Astrocyte (in vitro differentiated cells and primary cell): Measurements from ENCODE around the gene TULP4. TPM values are rescaled to one million over a fixed set of nuclear protein-coding genes. Genes with fewer than 3 reads are reported as not detected.

Experiments
- DNase-seq: peaks from one replicate; pipeline ENCODE4 v3.0.0-alpha.2; 2010; ENCODE audit warnings: low read depth
- FAIRE-seq: peaks from 2 replicates; lab custom pipeline; 2011; peaks lifted over from hg19 to GRCh38; lab: Jason Lieb, UNC
- H2AFZ ChIP-seq: 2 replicates; pipeline ENCODE4 v1.6.0; 2012; ENCODE audit warnings: low read depth, low read length, inconsistent platforms
- H3K27ac ChIP-seq: 2 replicates; pipeline ENCODE4 v1.5.1; 2011; ENCODE audit warnings: low read depth, low read length, inconsistent platforms
- H3K27me3 ChIP-seq: 2 replicates; pipeline ENCODE4 v1.6.0; 2011; ENCODE audit warnings: low read length, inconsistent platforms; ENCODE audit not compliant: insufficient read depth
- H3K36me3 ChIP-seq: 2 replicates; pipeline ENCODE4 v1.5.1; 2011; ENCODE audit warnings: low read length, inconsistent platforms; ENCODE audit not compliant: insufficient read depth
- H3K4me1 ChIP-seq: 2 replicates; pipeline ENCODE4 v1.5.1; 2011; ENCODE audit warnings: low read length, inconsistent platforms; ENCODE audit not compliant: insufficient read depth
- H3K4me2 ChIP-seq: 2 replicates; pipeline ENCODE4 v1.6.0; 2012; ENCODE audit warnings: low read length, inconsistent platforms
- H3K4me3 ChIP-seq: 2 replicates; pipeline ENCODE4 v1.5.1; 2011; ENCODE audit warnings: low read depth, mild to moderate bottlenecking, low read length, inconsistent platforms; ENCODE audit not compliant: insufficient read depth
- H3K79me2 ChIP-seq: 2 replicates; pipeline ENCODE4 v1.6.0; 2012; ENCODE audit warnings: mild to moderate bottlenecking, low read length, inconsistent platforms; ENCODE audit not compliant: insufficient read depth
- H3K9ac ChIP-seq: 2 replicates; pipeline ENCODE4 v1.6.0; 2012; ENCODE audit warnings: mild to moderate bottlenecking, low read length, inconsistent platforms
- H3K9me3 ChIP-seq: 2 replicates; pipeline ENCODE4 v1.5.1; 2012; ENCODE audit warnings: low read depth, mild to moderate bottlenecking, low read length, inconsistent platforms; ENCODE audit not compliant: insufficient read depth
- H4K20me1 ChIP-seq: 2 replicates; pipeline ENCODE4 v1.6.0; 2012; ENCODE audit warnings: low read length, inconsistent platforms; ENCODE audit not compliant: insufficient read depth
- H3K27ac Mint-ChIP-seq: one replicate; pipeline ENCODE4 v1.8.0; 2021; ENCODE audit warnings: mild to moderate bottlenecking, mixed read lengths; ENCODE audit not compliant: unreplicated experiment
- H3K27me3 Mint-ChIP-seq: one replicate; pipeline ENCODE4 v1.8.0; 2021; ENCODE audit warnings: low read depth, mixed read lengths; ENCODE audit not compliant: unreplicated experiment
- H3K36me3 Mint-ChIP-seq: one replicate; pipeline ENCODE4 v1.8.0; 2021; ENCODE audit warnings: low read depth, mixed read lengths; ENCODE audit not compliant: unreplicated experiment
- H3K4me1 Mint-ChIP-seq: one replicate; pipeline ENCODE4 v1.8.0; 2021; ENCODE audit warnings: low read depth, mixed read lengths; ENCODE audit not compliant: unreplicated experiment
- H3K4me3 Mint-ChIP-seq: one replicate; pipeline ENCODE4 v1.8.0; 2021; ENCODE audit warnings: mild to moderate bottlenecking, moderate library complexity, mixed read lengths; ENCODE audit not compliant: unreplicated experiment
- H3K9me3 Mint-ChIP-seq: one replicate; pipeline ENCODE4 v1.8.0; 2021; ENCODE audit warnings: mild to moderate bottlenecking, mixed read lengths; ENCODE audit not compliant: unreplicated experiment
- EZH2 ChIP-seq: IDR thresholded peaks from 2 replicates; pipeline ENCODE4 v1.6.1; 2012; ENCODE audit warnings: mild to moderate bottlenecking, low read length, inconsistent platforms; ENCODE audit not compliant: insufficient read depth
- total RNA-seq: library from RNA; stranded (reverse); gene quantifications from 2 replicates; pipeline ENCODE4 v1.2.1, GENCODE V29; 2021
- TF ChIP-seq, protein P1 (sequence below): IDR thresholded peaks from 2 replicates; pipeline ENCODE4 v1.5.1; 2011; ENCODE audit warnings: low read depth, mild to moderate bottlenecking, inconsistent platforms, low read length, moderate library complexity; ENCODE audit not compliant: insufficient read depth

Gene TULP4
- total RNA-seq, 1 donor from 2014 or later: 91.2 TPM

GRCh38 chr6:158492881-158493280, 180.6 kb downstream of the TULP4 start:
- Histone ChIP-seq H3K4me2 (no peak overlapping the region), H3K9ac (no peak overlapping the region), H3K4me1 (peaks cover 9% of the 10 kb centered on the region), H2AFZ (no peak overlapping the region), H3K27me3 (no peaks in the 10 kb centered on the region), H3K36me3 (no peaks in the 10 kb centered on the region), H4K20me1 (no peaks in the 10 kb centered on the region), H3K9me3 (no peaks in the 10 kb centered on the region), H3K79me2 (no peaks in the 10 kb centered on the region), H3K4me3 (no peak overlapping the region), H3K27ac (no peak overlapping the region)
- no peak for FAIRE-seq
- H3K27ac Mint-ChIP-seq: no peak overlapping the region
- TF ChIP-seq, protein P1, sequence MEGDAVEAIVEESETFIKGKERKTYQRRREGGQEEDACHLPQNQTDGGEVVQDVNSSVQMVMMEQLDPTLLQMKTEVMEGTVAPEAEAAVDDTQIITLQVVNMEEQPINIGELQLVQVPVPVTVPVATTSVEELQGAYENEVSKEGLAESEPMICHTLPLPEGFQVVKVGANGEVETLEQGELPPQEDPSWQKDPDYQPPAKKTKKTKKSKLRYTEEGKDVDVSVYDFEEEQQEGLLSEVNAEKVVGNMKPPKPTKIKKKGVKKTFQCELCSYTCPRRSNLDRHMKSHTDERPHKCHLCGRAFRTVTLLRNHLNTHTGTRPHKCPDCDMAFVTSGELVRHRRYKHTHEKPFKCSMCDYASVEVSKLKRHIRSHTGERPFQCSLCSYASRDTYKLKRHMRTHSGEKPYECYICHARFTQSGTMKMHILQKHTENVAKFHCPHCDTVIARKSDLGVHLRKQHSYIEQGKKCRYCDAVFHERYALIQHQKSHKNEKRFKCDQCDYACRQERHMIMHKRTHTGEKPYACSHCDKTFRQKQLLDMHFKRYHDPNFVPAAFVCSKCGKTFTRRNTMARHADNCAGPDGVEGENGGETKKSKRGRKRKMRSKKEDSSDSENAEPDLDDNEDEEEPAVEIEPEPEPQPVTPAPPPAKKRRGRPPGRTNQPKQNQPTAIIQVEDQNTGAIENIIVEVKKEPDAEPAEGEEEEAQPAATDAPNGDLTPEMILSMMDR: no peak
- TF ChIP-seq EZH2: no peak
- H3K4me1 Mint-ChIP-seq: peaks cover 14% of the 10 kb centered on the region
- peaks cover 25% of the 10 kb centered on the region for H3K36me3 Mint-ChIP-seq
- H3K27me3 Mint-ChIP-seq: no peaks in the 10 kb centered on the region
- H3K4me3 Mint-ChIP-seq: no peak overlapping the region
- no peak for DNase-seq
- no peaks in the 10 kb centered on the region for H3K9me3 Mint-ChIP-seq

DNA sequence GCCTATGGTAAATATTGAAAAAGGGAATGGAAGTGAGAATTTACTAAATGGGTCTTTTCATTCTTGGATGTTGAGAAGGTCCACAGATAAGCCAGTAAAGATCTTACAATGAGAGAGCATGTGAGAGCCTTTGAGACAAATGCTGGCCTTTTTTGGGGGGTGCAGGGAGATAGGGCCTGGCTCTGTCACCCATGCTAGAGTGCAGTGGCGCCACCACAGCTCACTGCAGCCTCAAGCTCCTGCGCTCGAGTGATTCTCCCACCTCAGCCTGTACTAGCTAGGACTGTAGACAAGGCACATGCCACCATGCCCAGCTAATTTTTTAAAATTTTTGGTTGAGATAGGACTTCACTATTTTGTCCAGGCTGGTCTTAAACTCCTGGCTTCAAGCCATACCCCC, 184.4 kb downstream of the TULP4 start:
- Histone ChIP-seq H3K79me2 (no peaks in the 10 kb centered on the region), H3K36me3 (peaks cover 14% of the 10 kb centered on the region), H4K20me1 (no peaks in the 10 kb centered on the region), H3K4me2 (no peak overlapping the region), H3K27ac (no peak overlapping the region), H3K4me1 (no peaks in the 10 kb centered on the region), H3K27me3 (no peaks in the 10 kb centered on the region), H3K4me3 (no peak overlapping the region), H3K9ac (no peak overlapping the region), H2AFZ (no peak overlapping the region), H3K9me3 (no peaks in the 10 kb centered on the region)
- DNase-seq (no peak), FAIRE-seq (no peak)
- Mint-ChIP-seq H3K4me3 (no peak overlapping the region), H3K4me1 (peaks cover 5% of the 10 kb centered on the region), H3K9me3 (no peaks in the 10 kb centered on the region), H3K36me3 (peaks cover 27% of the 10 kb centered on the region), H3K27me3 (no peaks in the 10 kb centered on the region), H3K27ac (no peak overlapping the region)
- TF ChIP-seq EZH2: no peak
- TF ChIP-seq, protein P1: no peak

- no peak overlapping the region for H3K9ac ChIP-seq
- H4K20me1 ChIP-seq: no peaks in the 10 kb centered on the region
- H3K79me2 ChIP-seq: no peaks in the 10 kb centered on the region
- peaks cover 14% of the 10 kb centered on the region for H3K36me3 ChIP-seq
- Mint-ChIP-seq H3K9me3 (no peaks in the 10 kb centered on the region), H3K4me1 (peaks cover 5% of the 10 kb centered on the region), H3K4me3 (no peak overlapping the region), H3K27ac (no peak overlapping the region), H3K27me3 (no peaks in the 10 kb centered on the region), H3K36me3 (peaks cover 21% of the 10 kb centered on the region)
- H3K9me3 ChIP-seq: no peaks in the 10 kb centered on the region
- no peaks in the 10 kb centered on the region for H3K27me3 ChIP-seq
- no peak overlapping the region for H2AFZ ChIP-seq
- H3K27ac ChIP-seq: no peak overlapping the region
- H3K4me2 ChIP-seq: no peak overlapping the region
- no peaks in the 10 kb centered on the region for H3K4me1 ChIP-seq
- FAIRE-seq: no peak
- DNase-seq: no peak
- no peak overlapping the region for H3K4me3 ChIP-seq
- TF ChIP-seq EZH2: no peak
- TF ChIP-seq, protein P1: no peak
These were observed 185.4 kb downstream of the TULP4 start for GRCh38 chr6:158497620-158498019.
